Measurements from ENCODE around the gene COX11. TPM values are rescaled to one million over a fixed set of nuclear protein-coding genes. Genes with fewer than 3 reads are reported as not detected.

The COX11 gene
- polyA plus RNA-seq, 1 donor (not counting 4 experiments of a cell fraction or from before 2014, with no cell fraction given), result 36.3 TPM

DNA sequence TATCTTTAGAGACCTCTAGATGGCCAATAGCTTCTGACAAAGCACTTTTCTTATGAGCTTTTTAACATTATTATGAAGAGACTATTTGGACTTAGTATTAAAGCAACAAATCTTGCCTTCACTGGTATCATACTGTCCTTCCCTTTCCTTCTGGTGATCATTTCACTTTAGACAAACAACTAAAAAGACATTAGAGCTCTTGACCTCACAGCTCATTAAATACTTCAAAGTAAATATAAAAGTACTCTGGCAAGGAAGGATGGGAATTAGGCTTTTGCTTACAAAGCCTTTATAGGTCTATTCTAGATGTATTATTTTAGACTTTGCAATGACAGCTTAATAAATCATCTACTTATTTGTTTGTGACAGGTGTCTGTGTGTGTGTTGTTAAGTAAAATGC, 11.2 kb upstream of the COX11 start:
- H3K27ac ChIP-seq (ENCODE audit: control insufficient read depth, insufficient read depth, low read length), result no peak overlapping the region
- DNase-seq (ENCODE audit: low read depth, low spot score) (no peak), FAIRE-seq (no peak)
- dilution Hi-C loops (cut with MboI; ENCODE audit: extremely low pct_ligation_motif_present, low sequenced_read_pairs), result no loop called here
- H3K9me3 ChIP-seq (ENCODE audit: control insufficient read depth, low read depth, low read length), result peaks cover 2% of the 10 kb centered on the region
- no peak overlapping the region for H3K4me3 ChIP-seq (ENCODE audit: control insufficient read depth in 2 of 3, extremely low read depth in 1 of 3, insufficient read depth in 2 of 3, low read depth in 1 of 3, low read length in 3 of 3)
- H3K4me1 ChIP-seq (ENCODE audit: control insufficient read depth, extremely low read depth, insufficient read depth, low read length), result no peaks in the 10 kb centered on the region
- H4K20me1 ChIP-seq (ENCODE audit: control insufficient read depth, extremely low read depth, insufficient read depth, low read length), result no peaks in the 10 kb centered on the region
- no peak overlapping the region for H2AFZ ChIP-seq (ENCODE audit: control insufficient read depth, low read length)
- no peaks in the 10 kb centered on the region for H3K27me3 ChIP-seq (ENCODE audit: control insufficient read depth, extremely low read depth, insufficient read depth, low read length)
- H3K9me1 ChIP-seq (ENCODE audit: control insufficient read depth, extremely low read depth, insufficient read depth, low read length), result no peaks in the 10 kb centered on the region
- no peak overlapping the region for H3K9ac ChIP-seq (ENCODE audit: control insufficient read depth, extremely low read depth, insufficient read depth, low read length)
- H3K36me3 ChIP-seq (ENCODE audit: control insufficient read depth in 2 of 2, extremely low read depth in 1 of 2, insufficient read depth in 2 of 2, low read length in 2 of 2), result no peaks in the 10 kb centered on the region
- H3K79me2 ChIP-seq (ENCODE audit: control insufficient read depth, insufficient read depth, low read length), result no peaks in the 10 kb centered on the region
- H3K4me2 ChIP-seq (ENCODE audit: control insufficient read depth, extremely low read depth, insufficient read depth, low read depth, low read length), result no peak overlapping the region
- TF ChIP-seq CTCF (optimal IDR thresholded peaks at IDR 0.05 in 1 of 3, IDR thresholded peaks at IDR 0.05 in 1 of 3, conservative IDR thresholded peaks at IDR 0.05 in 1 of 3; ENCODE audit: extremely low read depth in 1 of 3, insufficient read depth in 2 of 3, low read length in 3 of 3) (no peak), EZH2 (IDR thresholded peaks at IDR 0.05; ENCODE audit: low read length) (no peak)

GRCh38 chr17:54977744-54978143, 9.3 kb upstream of the COX11 start:
- peaks cover 2% of the 10 kb centered on the region for H3K9me3 ChIP-seq (ENCODE audit: control insufficient read depth, low read depth, low read length)
- no peaks in the 10 kb centered on the region for H3K36me3 ChIP-seq (ENCODE audit: control insufficient read depth in 2 of 2, extremely low read depth in 1 of 2, insufficient read depth in 2 of 2, low read length in 2 of 2)
- H4K20me1 ChIP-seq (ENCODE audit: control insufficient read depth, extremely low read depth, insufficient read depth, low read length), result no peaks in the 10 kb centered on the region
- H2AFZ ChIP-seq (ENCODE audit: control insufficient read depth, low read length), result no peak overlapping the region
- no peak overlapping the region for H3K27ac ChIP-seq (ENCODE audit: control insufficient read depth, insufficient read depth, low read length)
- TF ChIP-seq EZH2 (IDR thresholded peaks at IDR 0.05; ENCODE audit: low read length) (no peak), CTCF (optimal IDR thresholded peaks at IDR 0.05 in 1 of 3, IDR thresholded peaks at IDR 0.05 in 1 of 3, conservative IDR thresholded peaks at IDR 0.05 in 1 of 3; ENCODE audit: extremely low read depth in 1 of 3, insufficient read depth in 2 of 3, low read length in 3 of 3) (no peak)
- H3K9me1 ChIP-seq (ENCODE audit: control insufficient read depth, extremely low read depth, insufficient read depth, low read length), result no peaks in the 10 kb centered on the region
- no peaks in the 10 kb centered on the region for H3K27me3 ChIP-seq (ENCODE audit: control insufficient read depth, extremely low read depth, insufficient read depth, low read length)
- no peak overlapping the region for H3K9ac ChIP-seq (ENCODE audit: control insufficient read depth, extremely low read depth, insufficient read depth, low read length)
- H3K4me2 ChIP-seq (ENCODE audit: control insufficient read depth, extremely low read depth, insufficient read depth, low read depth, low read length), result no peak overlapping the region
- H3K4me3 ChIP-seq (ENCODE audit: control insufficient read depth in 2 of 3, extremely low read depth in 1 of 3, insufficient read depth in 2 of 3, low read depth in 1 of 3, low read length in 3 of 3), result no peak overlapping the region
- FAIRE-seq, result no peak
- H3K4me1 ChIP-seq (ENCODE audit: control insufficient read depth, extremely low read depth, insufficient read depth, low read length), result no peaks in the 10 kb centered on the region
- dilution Hi-C loops (cut with MboI; ENCODE audit: extremely low pct_ligation_motif_present, low sequenced_read_pairs), result no loop called here
- no peak for DNase-seq (ENCODE audit: low read depth, low spot score)
- H3K79me2 ChIP-seq (ENCODE audit: control insufficient read depth, insufficient read depth, low read length), result peaks cover 2% of the 10 kb centered on the region

Measured in keratinocyte (primary cell).